Measurements from ENCODE around the gene FAM20A.

Gene FAM20A

DNA sequence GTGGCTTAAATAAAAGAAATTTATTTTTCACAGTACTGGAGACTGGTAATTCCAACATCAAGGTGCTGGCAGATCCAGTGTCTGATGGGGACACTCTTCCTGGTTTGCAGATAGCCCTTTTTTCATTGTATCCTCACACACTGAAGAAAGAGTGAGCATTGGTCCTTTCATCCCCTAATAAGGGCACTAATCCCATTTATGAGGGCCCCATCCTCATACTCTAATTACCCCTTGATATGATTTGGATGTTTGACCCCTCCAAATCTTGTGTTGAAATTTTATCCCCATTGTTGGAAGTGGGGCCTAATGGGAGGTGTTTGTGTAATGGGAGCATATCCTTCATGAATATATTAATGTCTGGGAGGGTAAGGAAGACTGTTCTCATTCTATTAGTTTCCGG is 9.4 kb upstream of the FAM20A start:
- no peak overlapping the region for H3K4me3 ChIP-seq (ENCODE audit: low read depth, low read length)

DNA sequence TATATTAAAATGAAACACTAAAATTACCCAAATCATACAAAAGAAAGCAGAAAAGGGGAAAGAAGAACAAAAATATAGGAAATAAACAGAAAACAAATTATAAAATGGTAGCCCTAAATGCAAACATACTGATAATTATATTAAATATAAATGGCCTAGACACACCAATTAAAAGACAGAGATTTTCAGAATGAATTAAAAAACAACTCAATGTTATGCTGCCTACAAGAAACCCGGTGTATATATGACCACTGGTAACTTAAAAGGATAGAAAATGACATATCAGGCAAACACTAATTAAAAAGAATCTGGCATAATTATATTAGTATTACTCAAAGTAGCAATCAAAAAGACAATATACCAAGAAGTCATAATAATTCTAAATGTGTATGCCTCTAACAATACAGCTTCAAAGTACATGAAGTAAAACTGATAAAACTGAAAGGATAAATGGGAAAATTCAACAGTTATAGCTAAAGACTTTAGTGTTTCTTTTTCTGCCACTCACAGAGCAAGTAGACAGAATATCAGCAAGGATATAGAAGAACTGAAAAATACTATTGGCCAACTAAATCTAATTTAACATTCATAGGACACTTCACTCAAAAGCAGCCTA is 7.5 kb upstream of the FAM20A start:
- no peak overlapping the region for H3K4me3 ChIP-seq (ENCODE audit: low read depth, low read length)

DNA sequence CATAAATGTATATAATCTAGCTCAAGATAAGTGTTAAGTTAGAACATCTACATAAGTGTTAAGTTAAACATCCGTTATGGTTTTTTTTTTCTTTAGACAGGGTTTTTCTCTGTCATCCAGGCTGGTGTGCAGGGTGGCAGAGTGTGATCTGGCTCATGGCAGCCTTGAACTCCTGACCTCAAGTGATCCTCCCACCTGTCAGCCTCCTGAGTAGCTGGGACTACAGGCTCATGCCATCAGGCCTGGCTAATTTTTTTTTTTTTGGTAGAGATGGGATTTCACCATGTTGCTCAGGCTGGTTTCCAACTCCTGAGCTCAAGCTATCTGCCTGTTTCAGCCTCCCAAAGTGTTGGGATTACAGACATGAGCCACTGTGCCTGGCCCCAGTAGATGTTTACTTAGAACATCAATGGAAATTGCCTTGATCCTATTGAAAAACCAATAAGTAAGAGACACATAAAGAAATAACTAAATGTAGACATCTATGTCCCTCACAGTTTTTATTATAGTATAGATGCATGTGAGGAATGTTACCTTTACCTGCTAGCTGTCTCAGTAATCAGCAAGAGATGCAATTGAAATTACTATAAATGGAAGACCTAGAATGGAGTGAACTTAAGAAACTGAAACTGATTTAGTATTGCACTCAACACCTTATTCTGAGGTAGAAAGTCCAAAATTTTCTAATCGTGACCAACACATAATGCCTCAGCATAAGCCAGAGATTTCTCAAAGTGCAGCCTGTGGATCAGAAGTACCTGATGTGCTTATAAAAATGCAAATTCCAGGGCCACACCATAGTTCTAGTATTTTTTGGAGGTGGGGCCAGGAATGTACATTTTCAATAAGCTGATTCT is 5.5 kb upstream of the FAM20A start:
- H3K4me3 ChIP-seq (ENCODE audit: low read depth, low read length): no peak overlapping the region

DNA sequence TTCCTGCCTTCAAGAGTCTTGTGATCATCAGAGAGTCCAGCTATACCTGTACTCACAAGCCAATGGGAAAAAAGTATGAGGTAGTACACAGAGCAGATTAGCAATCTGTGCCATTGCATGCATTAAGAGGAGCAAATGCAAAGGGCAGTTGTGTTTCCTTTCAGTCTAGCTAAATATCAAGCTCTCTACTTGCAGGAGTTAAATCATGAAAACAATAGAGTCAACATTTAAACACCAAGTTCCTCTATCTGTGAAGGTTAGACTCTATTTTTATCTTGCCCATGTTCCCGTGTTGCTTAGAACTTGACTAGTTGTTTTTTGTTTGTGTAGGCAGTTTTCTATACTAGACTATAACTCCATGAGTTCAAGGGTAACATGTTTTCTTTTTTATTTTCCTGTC is 4.7 kb upstream of the FAM20A start:
- no peak overlapping the region for H3K4me3 ChIP-seq (ENCODE audit: low read depth, low read length)

DNA sequence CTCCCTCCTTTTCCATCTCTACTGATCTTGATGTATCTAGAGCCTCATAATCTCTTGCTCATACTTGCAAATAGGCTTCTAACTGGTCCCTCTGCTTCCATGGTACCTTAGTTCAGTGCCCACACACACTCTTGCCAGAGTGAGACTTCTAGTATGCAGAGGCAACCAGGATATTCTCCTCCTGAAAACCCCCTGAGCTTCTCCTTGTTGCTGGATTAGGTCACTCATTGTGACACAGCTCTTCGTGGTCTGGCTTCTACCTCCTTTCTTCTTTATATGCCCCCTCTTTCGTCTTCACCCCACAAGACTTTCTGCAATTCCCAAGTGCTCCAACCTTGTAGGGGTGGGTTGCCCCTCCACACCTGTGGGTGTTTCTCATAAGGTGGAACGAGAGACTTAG is 2.5 kb upstream of the FAM20A start:
- no peak overlapping the region for H3K4me3 ChIP-seq (ENCODE audit: low read depth, low read length)

DNA sequence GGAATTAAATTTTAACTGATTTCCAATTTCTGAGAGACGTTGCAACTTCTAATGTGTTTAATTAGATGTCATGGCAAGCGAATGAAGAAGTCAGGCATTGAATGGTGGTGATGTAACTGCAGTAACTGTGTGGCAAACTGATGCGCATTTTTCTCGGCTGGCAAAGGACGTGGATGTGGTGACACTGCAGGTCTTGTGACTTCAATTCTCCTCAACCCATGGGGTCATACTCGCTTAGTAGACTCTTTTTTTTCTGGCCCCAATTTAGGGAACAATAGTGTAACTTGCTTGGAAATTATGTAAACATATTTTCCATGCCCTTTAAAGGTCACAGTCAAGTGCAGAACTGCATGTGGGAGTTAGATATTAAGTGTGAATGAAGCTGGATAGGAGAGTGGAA is 1.9 kb upstream of the FAM20A start:
- H3K4me3 ChIP-seq (ENCODE audit: low read depth, low read length): no peak overlapping the region

DNA sequence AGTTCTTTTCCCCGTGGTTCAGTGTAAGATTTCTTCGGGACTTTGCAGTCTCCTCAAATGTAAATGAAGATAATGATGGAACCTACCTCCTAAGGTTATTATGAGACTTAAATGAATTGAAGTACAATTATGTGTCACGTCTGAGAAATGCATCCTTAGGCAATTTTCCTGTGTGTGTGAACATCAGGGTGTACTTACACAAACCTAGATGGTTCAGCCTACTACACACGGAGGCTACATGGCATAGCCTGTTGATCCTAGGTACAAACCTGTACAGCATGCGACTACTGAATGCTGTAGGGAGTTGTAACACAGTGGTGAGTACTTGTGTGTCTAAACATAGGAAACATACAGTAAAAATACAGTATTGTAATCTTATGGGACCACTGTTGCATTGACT is 1.1 kb upstream of the FAM20A start:
- no peak overlapping the region for H3K4me3 ChIP-seq (ENCODE audit: low read depth, low read length)

DNA sequence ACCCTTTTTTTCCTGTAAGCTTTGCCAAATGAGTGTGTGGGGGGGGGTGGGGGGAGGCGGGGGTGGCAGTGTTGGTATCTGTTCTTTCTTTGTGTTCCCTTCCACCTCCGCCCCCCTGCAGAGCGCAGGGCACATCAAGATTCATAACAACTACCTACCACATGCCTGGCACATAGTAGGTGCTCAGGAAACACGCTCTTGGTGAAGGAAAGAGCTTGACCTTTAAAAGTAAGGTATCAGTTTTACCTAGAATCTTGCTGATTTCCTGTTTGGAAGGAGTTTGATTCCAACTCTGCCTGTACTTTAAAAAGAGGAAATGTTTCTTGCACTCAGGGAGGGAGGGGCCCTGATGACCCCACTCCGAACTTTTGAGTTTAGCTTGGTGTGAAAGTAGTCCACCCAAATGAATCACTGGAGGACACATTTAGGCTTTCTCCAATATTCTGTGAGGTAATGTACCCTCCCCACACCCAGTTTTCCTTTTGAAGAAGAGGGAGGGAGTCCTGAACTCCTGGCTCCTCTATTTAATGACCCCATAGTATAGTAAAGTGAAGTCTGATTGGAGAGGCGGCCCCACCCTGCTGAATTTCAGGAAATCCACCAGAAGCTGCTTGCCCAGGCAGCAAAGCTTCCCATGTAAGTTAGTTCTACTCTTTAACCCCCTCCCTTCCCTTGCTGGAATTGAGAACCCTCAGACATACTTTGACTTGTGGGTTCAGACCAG is 560 bp upstream of the FAM20A start:
- peak overlapping the region; percentile 83 for H3K4me3 ChIP-seq (ENCODE audit: low read depth, low read length)

DNA sequence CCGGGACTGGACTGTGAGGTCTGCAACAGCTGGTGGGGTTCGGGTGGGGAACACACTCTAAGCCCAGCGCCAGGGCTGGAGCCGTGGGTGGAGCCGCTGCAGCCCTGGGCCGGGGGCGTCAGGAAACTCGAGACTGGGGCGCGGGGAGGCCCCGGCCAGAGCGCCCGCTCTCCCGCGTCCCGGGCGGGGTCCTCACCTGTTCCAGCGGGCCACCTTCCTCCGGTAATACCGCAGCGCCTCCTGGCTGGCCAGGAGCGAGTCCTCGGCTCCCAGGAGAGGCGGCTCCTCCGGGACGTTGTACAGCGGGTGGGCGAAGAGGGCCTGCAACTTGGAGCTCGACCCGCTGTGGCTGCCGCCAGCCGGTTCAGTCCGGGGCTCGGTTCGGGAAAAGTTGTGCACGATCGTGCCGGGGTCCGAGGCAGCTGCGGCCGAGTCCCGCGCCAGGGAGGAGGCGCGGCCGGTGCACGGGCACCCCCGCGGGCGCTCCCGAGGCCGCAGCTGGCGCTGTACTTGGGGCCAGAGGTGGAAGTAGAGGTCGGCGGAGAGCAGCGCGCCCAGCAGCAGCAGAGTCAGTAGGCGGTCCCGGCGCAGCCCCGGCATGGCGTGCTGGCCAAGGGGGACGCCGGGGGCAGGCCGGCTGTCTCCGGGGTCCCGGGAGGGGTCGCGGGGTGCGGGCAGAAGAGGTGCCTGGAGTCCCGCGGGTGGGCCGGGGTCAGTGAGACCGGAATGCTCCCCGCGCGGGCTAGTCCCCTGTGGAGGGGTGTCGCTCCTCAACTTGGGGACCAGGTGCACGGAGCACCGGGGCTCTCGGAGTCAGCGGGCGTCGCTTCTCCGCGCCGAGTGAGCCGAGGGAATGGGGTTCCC is 868 bp downstream of the FAM20A start:
- H3K4me3 ChIP-seq (ENCODE audit: low read depth, low read length): peak overlapping the region; percentile 83

DNA sequence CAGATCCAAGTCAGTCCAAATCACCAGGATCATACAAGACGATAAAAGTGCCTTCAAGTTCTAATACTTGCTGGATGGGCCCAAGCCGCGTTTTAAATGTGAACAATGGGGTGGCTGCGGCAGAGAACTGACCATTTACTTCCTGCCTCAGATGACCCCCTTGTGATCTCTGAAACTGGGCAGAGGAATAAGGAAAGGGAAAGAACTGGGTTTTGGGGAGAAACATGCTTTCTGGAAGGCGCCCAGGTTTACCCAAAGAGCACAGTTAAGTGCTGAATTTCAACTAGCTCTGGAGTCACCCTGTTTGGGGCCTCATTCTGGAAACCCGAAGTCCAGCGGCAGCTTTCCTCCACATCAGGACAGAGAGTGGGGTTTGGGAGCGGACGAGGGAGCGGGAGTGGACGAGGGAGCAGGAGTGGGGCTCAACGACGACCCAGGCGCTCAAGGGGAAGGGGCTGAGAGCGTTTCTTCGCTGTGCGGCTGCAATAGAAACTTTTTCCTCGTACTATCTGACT is 1.6 kb downstream of the FAM20A start:
- peak overlapping the region; percentile 83 for H3K4me3 ChIP-seq (ENCODE audit: low read depth, low read length)

DNA sequence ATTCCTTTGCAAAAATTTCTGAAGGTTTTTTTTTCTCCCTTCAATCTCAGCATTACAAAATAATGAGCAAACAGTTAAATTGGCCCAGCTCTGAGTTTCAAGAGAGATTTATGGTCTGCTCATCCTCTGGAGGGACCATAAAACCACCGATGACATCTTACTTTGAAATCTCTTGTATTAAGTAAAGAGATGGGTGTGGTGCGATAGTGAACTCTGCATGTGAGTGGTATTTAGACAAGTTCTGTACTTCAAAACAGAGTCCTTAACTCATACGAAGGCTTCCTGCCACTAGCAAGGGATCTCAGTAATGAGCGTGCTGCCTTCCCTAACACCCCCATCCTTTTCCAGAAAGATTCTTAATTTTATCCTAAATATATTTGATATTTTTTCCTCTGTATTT is 2.1 kb downstream of the FAM20A start:
- peak overlapping the region; percentile 83 for H3K4me3 ChIP-seq (ENCODE audit: low read depth, low read length)

DNA sequence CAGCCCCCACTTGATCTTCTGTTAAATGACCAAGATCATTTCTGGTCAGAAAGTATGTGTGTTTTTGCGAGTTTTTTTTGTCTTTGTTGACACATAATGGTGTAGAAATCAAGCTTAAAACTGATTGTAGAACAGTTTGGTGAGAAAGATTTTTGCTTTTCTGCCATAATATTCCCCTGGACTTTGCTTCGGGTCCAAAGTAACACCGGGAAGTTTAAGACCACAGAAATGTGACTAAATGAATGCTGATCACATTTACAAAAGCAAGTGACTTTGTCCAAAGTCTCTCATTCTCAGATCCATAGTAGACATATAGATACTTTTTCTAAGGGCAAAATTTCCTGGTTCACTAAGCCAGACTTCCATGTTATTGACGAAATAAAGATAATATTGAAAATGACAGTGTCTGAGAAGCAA is 2.6 kb downstream of the FAM20A start:
- H3K4me3 ChIP-seq (ENCODE audit: low read depth, low read length): peak overlapping the region; percentile 83

DNA sequence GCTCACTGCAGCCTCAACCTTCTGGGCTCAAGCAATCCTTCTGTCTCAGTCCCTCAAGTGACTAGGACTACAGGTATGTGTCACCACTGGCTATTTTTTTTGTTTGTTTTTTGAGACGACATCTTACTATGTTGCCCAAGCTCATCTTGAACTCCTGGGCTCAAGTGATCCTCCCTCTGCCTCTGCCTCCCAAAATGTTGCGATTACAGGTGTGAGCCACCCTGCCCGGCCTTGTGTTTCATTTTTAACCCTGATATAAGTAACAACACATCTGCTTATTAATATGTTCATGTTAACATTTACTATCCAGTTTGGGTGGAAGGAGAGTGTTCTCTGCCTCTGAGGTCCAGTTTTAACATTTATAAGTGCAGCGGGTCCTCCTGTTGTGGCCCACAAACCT is 3.1 kb downstream of the FAM20A start:
- peak overlapping the region; percentile 83 for H3K4me3 ChIP-seq (ENCODE audit: low read depth, low read length)

DNA sequence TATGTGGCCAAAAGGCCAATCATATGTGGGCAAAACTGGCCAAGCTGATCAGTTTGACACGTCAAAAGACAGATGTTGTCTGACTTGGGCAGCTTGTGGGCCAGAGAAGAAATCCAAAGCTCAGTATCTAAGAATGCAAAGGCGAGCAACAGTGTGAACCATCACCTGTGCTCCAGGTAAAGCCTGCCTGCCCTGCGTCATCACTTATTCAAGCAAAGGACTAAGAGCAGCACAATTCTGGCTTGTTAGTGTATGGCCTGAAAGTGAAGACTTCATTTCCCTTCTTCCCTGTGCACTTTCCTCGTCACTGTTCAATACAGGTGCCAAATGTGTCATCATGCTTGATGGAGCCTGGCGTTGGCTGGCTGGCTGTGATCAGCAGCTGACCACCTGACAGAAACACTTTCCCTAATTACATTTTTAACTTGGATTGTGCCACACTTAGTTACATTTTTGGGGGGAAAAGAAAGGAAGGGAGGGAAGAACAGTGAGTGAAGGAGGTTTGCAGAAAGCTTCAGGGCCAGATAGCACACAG is 4.7 kb downstream of the FAM20A start:
- no peak overlapping the region for H3K4me3 ChIP-seq (ENCODE audit: low read depth, low read length)

DNA sequence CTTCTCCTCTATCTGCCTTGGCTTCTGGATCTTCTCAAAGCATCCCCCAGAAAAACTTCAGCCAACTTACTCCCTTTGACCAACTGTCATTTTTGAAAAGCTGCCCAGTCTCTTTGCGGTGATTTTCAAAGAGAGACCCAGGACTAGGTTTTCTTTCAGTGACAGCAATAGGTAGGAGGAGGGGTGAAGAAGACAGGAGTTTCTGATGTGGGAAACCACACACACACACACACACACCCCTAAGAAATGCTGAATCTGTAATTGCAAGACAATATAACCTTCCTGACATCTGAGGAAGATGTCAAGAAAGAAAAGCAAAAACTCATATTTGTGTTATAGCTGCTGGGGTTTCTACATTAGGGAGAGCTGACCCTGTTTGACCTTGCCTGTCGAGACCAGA is 5.2 kb downstream of the FAM20A start:
- no peak overlapping the region for H3K4me3 ChIP-seq (ENCODE audit: low read depth, low read length)

DNA sequence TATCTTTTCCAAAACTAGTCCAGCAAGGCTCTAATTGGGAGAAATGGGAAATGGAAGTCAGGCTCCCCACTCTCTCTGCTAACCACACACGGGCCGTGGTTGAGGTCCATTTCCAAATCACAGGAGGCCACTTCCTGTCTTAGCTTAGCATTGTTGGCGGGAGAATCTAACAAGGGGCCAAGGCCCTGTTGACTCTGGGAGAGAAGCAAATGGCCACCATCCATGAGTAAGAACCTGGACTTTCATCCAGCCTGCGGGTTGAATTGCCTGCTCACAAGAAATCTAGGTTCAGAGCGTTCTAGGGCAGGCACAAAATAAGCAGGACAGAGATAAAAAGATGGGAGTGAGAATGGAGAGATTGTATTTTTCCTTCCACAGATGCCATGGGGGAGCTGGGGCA is 5.7 kb downstream of the FAM20A start:
- H3K4me3 ChIP-seq (ENCODE audit: low read depth, low read length): no peak overlapping the region

DNA sequence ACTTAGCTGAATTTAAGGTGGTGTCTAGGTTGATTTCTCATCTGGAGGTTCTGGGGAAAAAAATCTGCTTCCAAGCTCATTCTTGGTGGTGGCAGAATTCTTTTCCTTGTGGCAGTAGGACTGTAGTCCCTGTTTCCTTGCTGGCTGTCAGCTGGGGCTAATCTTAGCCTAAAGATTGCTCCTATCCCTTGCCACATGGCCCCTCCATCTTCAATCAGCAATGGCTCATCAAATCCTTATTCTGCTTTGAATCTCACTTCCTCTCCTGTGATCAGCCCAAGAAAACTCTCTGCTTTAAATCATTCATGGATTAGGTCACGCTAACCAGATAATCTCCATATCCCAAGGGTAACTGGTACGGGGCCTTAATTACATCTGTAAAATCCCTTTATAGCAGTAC is 6.6 kb downstream of the FAM20A start:
- no peak overlapping the region for H3K4me3 ChIP-seq (ENCODE audit: low read depth, low read length)

DNA sequence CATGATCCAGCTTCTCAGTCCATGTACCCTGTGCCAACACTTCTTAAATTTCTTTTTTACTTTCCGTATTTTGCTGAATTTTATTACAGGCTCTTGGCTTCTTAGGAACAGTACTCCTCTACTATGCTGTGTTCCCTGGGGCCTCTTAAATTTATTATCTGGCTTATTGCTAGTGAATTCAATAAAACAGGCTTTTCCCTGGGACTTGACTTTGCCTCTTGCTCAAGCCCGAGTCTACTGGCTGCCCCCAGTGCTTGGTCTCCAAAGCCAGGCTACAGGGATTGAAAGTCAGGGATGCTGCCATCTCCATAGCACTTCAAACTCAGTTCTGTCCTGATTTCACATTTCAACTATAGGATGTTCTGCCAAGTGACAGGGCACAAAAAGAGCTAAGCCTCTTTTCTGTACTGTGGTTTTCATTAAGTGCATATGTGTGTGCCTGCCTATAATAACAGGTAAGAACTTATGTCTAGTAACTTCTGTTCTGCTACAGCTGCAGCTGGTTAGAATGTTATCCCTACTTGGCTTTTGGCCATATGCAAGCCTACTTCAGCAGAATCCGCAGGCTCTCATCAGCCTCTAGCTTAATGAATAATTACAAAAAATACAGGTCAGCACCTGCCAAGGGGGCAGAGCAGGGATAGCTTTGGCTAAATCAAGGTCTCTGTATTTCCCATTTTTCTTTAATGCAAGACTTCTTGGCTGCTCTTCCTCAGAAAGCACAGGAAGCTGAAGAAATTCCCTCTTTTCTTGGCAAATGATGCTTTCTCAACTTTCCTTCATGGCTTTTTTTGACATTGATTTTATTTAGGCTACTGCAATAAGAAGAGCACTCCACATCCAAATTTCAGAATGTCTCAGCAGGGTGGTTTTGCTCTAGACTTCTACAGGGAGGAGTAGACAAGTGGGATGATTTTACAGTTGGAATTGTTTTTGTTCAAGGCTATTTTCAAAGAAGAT is 8.2 kb downstream of the FAM20A start:
- no peak overlapping the region for H3K4me3 ChIP-seq (ENCODE audit: low read depth, low read length)

DNA sequence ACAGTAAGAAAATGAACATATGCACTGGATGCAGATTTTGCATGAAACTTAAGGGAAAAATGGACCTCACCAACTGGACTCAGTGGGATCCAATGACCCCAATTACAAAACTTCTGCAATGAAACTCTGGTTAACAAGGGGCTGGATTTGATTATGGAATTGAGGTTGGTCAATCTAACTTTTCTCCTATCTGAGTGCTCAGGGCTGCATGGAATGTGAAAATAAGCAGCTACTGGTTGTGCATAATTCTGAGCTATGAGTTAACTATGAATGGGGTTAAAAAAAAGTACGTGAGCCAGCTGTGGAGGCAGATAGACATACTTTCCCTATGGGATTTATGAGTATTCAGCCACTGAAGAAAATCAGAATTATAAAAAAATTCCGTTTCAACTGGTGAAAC is 9.2 kb downstream of the FAM20A start:
- H3K4me3 ChIP-seq (ENCODE audit: low read depth, low read length): no peak overlapping the region
